H9 (cell line): ENCODE data around the gene FRY. TPM values are rescaled to one million over a fixed set of nuclear protein-coding genes. Genes with fewer than 3 reads are reported as not detected.

Experiments
- DNase-seq: peaks from one replicate; pipeline ENCODE4 v3.0.0-alpha.2; 2017
- H2AFZ ChIP-seq: one replicate; pipeline ENCODE4 v1.6.1; 2013; ENCODE audit warnings: mild to moderate bottlenecking, low read length, control low read depth, moderate library complexity
- H2AK5ac ChIP-seq: 2 replicates; pipeline ENCODE4 v1.6.1; 2013; ENCODE audit warnings: low read length, control low read depth, mixed read lengths; ENCODE audit not compliant: insufficient read length
- H2BK120ac ChIP-seq: one replicate; pipeline ENCODE4 v1.6.1; 2013; ENCODE audit warnings: low read depth, mild to moderate bottlenecking, low read length, control low read depth, inconsistent platforms; ENCODE audit not compliant: poor library complexity, severe bottlenecking
- H2BK12ac ChIP-seq: 2 replicates; pipeline ENCODE4 v1.6.1; 2013; ENCODE audit warnings: low read length, control low read depth, mixed read lengths, low read depth; ENCODE audit not compliant: insufficient read length
- H2BK15ac ChIP-seq: 2 replicates; pipeline ENCODE4 v1.6.1; 2013; ENCODE audit warnings: low read depth, low read length, control low read depth
- H2BK20ac ChIP-seq: one replicate; pipeline ENCODE4 v1.6.1; 2013; ENCODE audit warnings: low read depth, mild to moderate bottlenecking, low read length, control low read depth, inconsistent platforms; ENCODE audit not compliant: poor library complexity, severe bottlenecking
- H2BK5ac ChIP-seq: 2 replicates; pipeline ENCODE4 v1.6.1; 2013; ENCODE audit warnings: low read length, control low read depth, mixed read lengths; ENCODE audit not compliant: insufficient read length
- H3K14ac ChIP-seq: 2 replicates; pipeline ENCODE4 v1.6.1; 2013; ENCODE audit warnings: low read length, control low read depth; ENCODE audit not compliant: insufficient read depth
- H3K18ac ChIP-seq: 2 replicates; pipeline ENCODE4 v1.6.1; 2013; ENCODE audit warnings: low read depth, mild to moderate bottlenecking, mixed read lengths, low read length, control low read depth; ENCODE audit not compliant: insufficient read length
- H3K23ac ChIP-seq: 2 replicates; pipeline ENCODE4 v1.6.1; 2013; ENCODE audit warnings: low read length, control low read depth, mixed read lengths, low read depth; ENCODE audit not compliant: insufficient read length
- H3K23me2 ChIP-seq: 2 replicates; pipeline ENCODE4 v1.6.1; 2013; ENCODE audit warnings: low read depth, mild to moderate bottlenecking, mixed read lengths, low read length, control low read depth; ENCODE audit not compliant: insufficient read length, poor library complexity, severe bottlenecking
- H3K27ac ChIP-seq: 2 replicates; pipeline ENCODE4 v1.5.1; 2013; ENCODE audit warnings: low read length, control low read depth, mixed read lengths, low read depth; ENCODE audit not compliant: insufficient read length
- H3K27me3 ChIP-seq: 2 replicates; pipeline ENCODE4 v1.6.1; 2013; ENCODE audit warnings: low read length, control low read depth, inconsistent platforms; ENCODE audit not compliant: insufficient read depth
- H3K4ac ChIP-seq: 2 replicates; pipeline ENCODE4 v1.6.1; 2013; ENCODE audit warnings: low read depth, mild to moderate bottlenecking, control low read depth, inconsistent platforms, low read length, moderate library complexity
- H3K4me1 ChIP-seq: 2 replicates; pipeline ENCODE4 v1.6.1; 2013; ENCODE audit warnings: low read length, control low read depth, inconsistent platforms; ENCODE audit not compliant: insufficient read depth
- H3K4me2 ChIP-seq: 2 replicates; pipeline ENCODE4 v1.6.1; 2013; ENCODE audit warnings: low read length, control low read depth, mixed read lengths; ENCODE audit not compliant: insufficient read length, insufficient read depth
- H3K56ac ChIP-seq: 2 replicates; pipeline ENCODE4 v1.6.1; 2013; ENCODE audit warnings: low read depth, mild to moderate bottlenecking, mixed read lengths, low read length, control low read depth; ENCODE audit not compliant: insufficient read length
- H3K79me1 ChIP-seq: 2 replicates; pipeline ENCODE4 v1.6.1; 2013; ENCODE audit warnings: low read depth, mild to moderate bottlenecking, moderate library complexity, low read length, control low read depth, inconsistent platforms; ENCODE audit not compliant: insufficient read depth, poor library complexity, severe bottlenecking
- H3K79me2 ChIP-seq: 2 replicates; pipeline ENCODE4 v1.6.1; 2013; ENCODE audit warnings: low read length, control low read depth, inconsistent platforms; ENCODE audit not compliant: insufficient read depth
- H3K9ac ChIP-seq: 2 replicates; pipeline ENCODE4 v1.6.1; 2013; ENCODE audit warnings: low read length, control low read depth, mixed read lengths; ENCODE audit not compliant: insufficient read length; ENCODE audit errors: extremely low read depth
- H3K9me3 ChIP-seq: one replicate; pipeline ENCODE4 v1.6.1; 2013; ENCODE audit warnings: low read depth, low read length, inconsistent platforms; ENCODE audit not compliant: control insufficient read depth
- H3T11ph ChIP-seq: one replicate; pipeline ENCODE4 v1.6.1; 2013; ENCODE audit warnings: mild to moderate bottlenecking, low read length, control low read depth, inconsistent platforms
- H4K20me1 ChIP-seq: one replicate; pipeline ENCODE4 v1.6.1; 2013; ENCODE audit not compliant: control insufficient read depth, insufficient read length, insufficient read depth
- H4K5ac ChIP-seq: 2 replicates; pipeline ENCODE4 v1.6.1; 2013; ENCODE audit warnings: low read depth, mild to moderate bottlenecking, mixed read lengths, low read length, control low read depth; ENCODE audit not compliant: insufficient read length
- H4K8ac ChIP-seq: replicated peaks from 2 replicates; pipeline ENCODE4 v1.6.1; 2013; ENCODE audit warnings: low read length, control low read depth, mixed read lengths, low read depth; ENCODE audit not compliant: insufficient read length
- H4K91ac ChIP-seq: 2 replicates; pipeline ENCODE4 v1.6.1; 2013; ENCODE audit warnings: low read depth, mild to moderate bottlenecking, moderate library complexity, mixed read lengths, low read length, control low read depth; ENCODE audit not compliant: insufficient read length
- H3K27ac Mint-ChIP-seq, 3 experiments: 2 replicates in 2 of 3; 3 replicates in 1 of 3; pipeline ENCODE4 v1.8.0; 2020 to 2021; ENCODE audit warnings: mixed read lengths in 3 of 3, mild to moderate bottlenecking in 1 of 3, moderate library complexity in 1 of 3
- H3K27me3 Mint-ChIP-seq: 2 replicates; pipeline ENCODE4 v1.8.0; 2021; ENCODE audit warnings: low read depth, mild to moderate bottlenecking, moderate library complexity, mixed read lengths
- H3K36me3 Mint-ChIP-seq, 3 experiments: 2 replicates in 2 of 3; 3 replicates in 1 of 3; pipeline ENCODE4 v1.8.0; 2020 to 2021; ENCODE audit warnings: low read depth in 3 of 3, mixed read lengths in 3 of 3; ENCODE audit not compliant: insufficient read depth in 1 of 3
- H3K4me1 Mint-ChIP-seq, 2 experiments: 2 replicates each; pipeline ENCODE4 v1.8.0; 2020; ENCODE audit warnings: mixed read lengths in 2 of 2
- H3K4me3 Mint-ChIP-seq, 2 experiments: 2 replicates in 1 of 2; 3 replicates in 1 of 2; pipeline ENCODE4 v1.8.0; 2020 to 2021; ENCODE audit warnings: mild to moderate bottlenecking in 2 of 2, mixed read lengths in 2 of 2, moderate library complexity in 1 of 2
- H3K9me3 Mint-ChIP-seq, 2 experiments: 2 replicates in 1 of 2; 3 replicates in 1 of 2; pipeline ENCODE4 v1.8.0; 2020; ENCODE audit warnings: mild to moderate bottlenecking in 2 of 2, mixed read lengths in 2 of 2, moderate library complexity in 1 of 2
- WGBS: extraction: QIAGEN DNeasy Blood & Tissue Kit; methylation state at CpG from one replicate; pipeline ENCODE4 v1.1.7; 2013; ENCODE audit warnings: missing lambda C conversion rate, low lambda C conversion rate, mixed read lengths; ENCODE audit not compliant: insufficient read length; ENCODE audit errors: extremely low coverage; 5-methylcytosine and 5-hydroxymethylcytosine counted together
- total RNA-seq: library from RNA; stranded (reverse); gene quantifications from 2 replicates; pipeline ENCODE4 v1.2.1, GENCODE V29; 2021
- TF ChIP-seq, protein P1 (sequence below): fragments of 200-600 bp; sonication (generic); conservative IDR thresholded peaks from 3 replicates; pipeline ENCODE4 v1.8.0; 2021; ENCODE audit warnings: antibody characterized with exemption, mild to moderate bottlenecking

The FRY gene
- total RNA-seq, 1 experiment from 2014 or later = 5.2 TPM

DNA sequence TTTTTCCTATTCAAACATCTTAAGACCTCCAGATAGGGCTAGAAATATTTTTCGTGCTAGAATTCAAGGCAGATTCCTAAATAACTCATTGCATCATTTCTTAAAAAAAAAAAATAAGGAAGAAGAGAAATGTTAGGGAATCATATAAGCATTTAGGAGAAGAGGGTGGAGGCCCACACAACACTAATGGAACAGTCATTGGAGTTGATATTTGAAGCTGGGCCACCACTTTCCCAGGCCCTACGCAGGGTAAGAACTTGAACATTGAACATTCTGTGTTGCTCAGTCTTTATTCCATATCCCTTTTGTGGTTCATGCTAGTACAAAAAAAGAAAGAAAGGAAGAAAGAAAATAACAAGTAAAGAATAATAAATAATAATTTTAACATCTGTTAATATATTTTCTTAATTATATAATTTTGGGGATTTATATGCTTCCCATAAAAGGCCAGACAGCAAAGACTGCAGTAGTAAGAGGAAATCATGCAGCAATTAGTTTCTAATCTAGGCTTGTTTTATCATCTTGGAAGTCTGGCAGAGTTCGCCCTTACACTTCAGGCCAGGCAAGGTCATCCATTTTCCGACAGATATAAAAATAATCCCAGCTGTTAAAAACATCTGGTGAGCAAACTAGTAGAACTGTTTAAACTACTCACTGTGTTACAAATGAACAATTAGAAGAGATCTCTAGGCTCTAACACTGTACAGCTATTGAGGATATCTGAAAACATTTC lies 127.7 kb downstream of the FRY start:
- Histone ChIP-seq H3K27ac (no peak overlapping the region), H4K5ac (no peak overlapping the region), H2AFZ (no peak overlapping the region), H3K4me2 (no peak overlapping the region), H3K9ac (no peak overlapping the region), H3K14ac (no peak overlapping the region), H3K23ac (no peak overlapping the region), H3K27me3 (no peaks in the 10 kb centered on the region), H2BK12ac (no peak overlapping the region), H3T11ph (no peak overlapping the region), H2BK5ac (no peak overlapping the region), H3K4ac (no peak overlapping the region), H4K8ac (no peak overlapping the region), H4K20me1 (no peaks in the 10 kb centered on the region), H3K79me1 (no peaks in the 10 kb centered on the region), H3K4me1 (no peaks in the 10 kb centered on the region), H2AK5ac (no peak overlapping the region), H2BK20ac (no peak overlapping the region), H3K18ac (no peak overlapping the region), H3K9me3 (no peaks in the 10 kb centered on the region), H3K79me2 (no peaks in the 10 kb centered on the region), H2BK15ac (no peak overlapping the region), H4K91ac (no peak overlapping the region), H3K56ac (no peak overlapping the region), H3K23me2 (no peaks in the 10 kb centered on the region), H2BK120ac (no peak overlapping the region)
- Mint-ChIP-seq H3K4me1 (peaks cover 0 to 3% of the 10 kb centered on the region in 2 experiments; a peak in 1 of 4 replicates), H3K27me3 (no peaks in the 10 kb centered on the region), H3K27ac (no peak overlapping the region; a peak in 1 of 7 replicates), H3K36me3 (peaks cover 1 to 7% (median 2%) of the 10 kb centered on the region in 3 experiments; a peak in 3 of 7 replicates), H3K4me3 (no peak overlapping the region), H3K9me3 (no peaks in the 10 kb centered on the region)
- TF ChIP-seq, protein P1, sequence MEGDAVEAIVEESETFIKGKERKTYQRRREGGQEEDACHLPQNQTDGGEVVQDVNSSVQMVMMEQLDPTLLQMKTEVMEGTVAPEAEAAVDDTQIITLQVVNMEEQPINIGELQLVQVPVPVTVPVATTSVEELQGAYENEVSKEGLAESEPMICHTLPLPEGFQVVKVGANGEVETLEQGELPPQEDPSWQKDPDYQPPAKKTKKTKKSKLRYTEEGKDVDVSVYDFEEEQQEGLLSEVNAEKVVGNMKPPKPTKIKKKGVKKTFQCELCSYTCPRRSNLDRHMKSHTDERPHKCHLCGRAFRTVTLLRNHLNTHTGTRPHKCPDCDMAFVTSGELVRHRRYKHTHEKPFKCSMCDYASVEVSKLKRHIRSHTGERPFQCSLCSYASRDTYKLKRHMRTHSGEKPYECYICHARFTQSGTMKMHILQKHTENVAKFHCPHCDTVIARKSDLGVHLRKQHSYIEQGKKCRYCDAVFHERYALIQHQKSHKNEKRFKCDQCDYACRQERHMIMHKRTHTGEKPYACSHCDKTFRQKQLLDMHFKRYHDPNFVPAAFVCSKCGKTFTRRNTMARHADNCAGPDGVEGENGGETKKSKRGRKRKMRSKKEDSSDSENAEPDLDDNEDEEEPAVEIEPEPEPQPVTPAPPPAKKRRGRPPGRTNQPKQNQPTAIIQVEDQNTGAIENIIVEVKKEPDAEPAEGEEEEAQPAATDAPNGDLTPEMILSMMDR = no peak
- DNase-seq = no peak
- WGBS = no CpG with 5 or more reads among the region's 4 CpGs
